Measurements from ENCODE around the gene RGS9BP. TPM values are rescaled to one million over a fixed set of nuclear protein-coding genes. Genes with fewer than 3 reads are reported as not detected.

RGS9BP gene
- total RNA-seq, 2 experiments from 2014 or later, result 0.18 to 0.32 TPM

- H3K36me3 Mint-ChIP-seq (ENCODE audit: low read depth), result peaks cover 25% of the 10 kb centered on the region
- CTCF ChIA-PET, result no interaction called here
- POLR2A ChIA-PET, result interaction anchor here (2.9 kb wide), 1 partner anchor 9 kb away, joined by 8 read pairs; no protein-coding TSS in a partner anchor
- no peak for ATAC-seq
- DNase-seq, result no peak
- no peaks in the 10 kb centered on the region for H3K27me3 Mint-ChIP-seq
- intact Hi-C loops (cut with micrococcal nuclease), result no loop called here
- no peak for TF ChIP-seq CTCF (IDR thresholded peaks at IDR 0.05)
- H3K27ac Mint-ChIP-seq, result no peak overlapping the region
- no peak overlapping the region for H3K4me3 Mint-ChIP-seq
- H3K9me3 Mint-ChIP-seq, result no peaks in the 10 kb centered on the region
- H3K4me1 Mint-ChIP-seq (ENCODE audit: low read depth), result no peaks in the 10 kb centered on the region
Observed at GRCh38 chr19:32717496-32717895, 41.8 kb downstream of the RGS9BP start.

GRCh38 chr19:32718286-32718685, 42.6 kb downstream of the RGS9BP start:
- H3K36me3 Mint-ChIP-seq (ENCODE audit: low read depth), result peaks cover 21% of the 10 kb centered on the region
- no peaks in the 10 kb centered on the region for H3K4me1 Mint-ChIP-seq (ENCODE audit: low read depth)
- POLR2A ChIA-PET, result interaction anchor here (2.9 kb wide), 1 partner anchor 10 kb away, joined by 8 read pairs; no protein-coding TSS in a partner anchor
- H3K27ac Mint-ChIP-seq, result no peak overlapping the region
- no peak for ATAC-seq
- no peak overlapping the region for H3K4me3 Mint-ChIP-seq
- H3K9me3 Mint-ChIP-seq, result no peaks in the 10 kb centered on the region
- H3K27me3 Mint-ChIP-seq, result no peaks in the 10 kb centered on the region
- intact Hi-C loops (cut with micrococcal nuclease), result no loop called here
- CTCF ChIA-PET, result no interaction called here
- no peak for TF ChIP-seq CTCF (IDR thresholded peaks at IDR 0.05)
- no peak for DNase-seq

GRCh38 chr19:32719611-32720059, 44.0 kb downstream of the RGS9BP start, which contains the start of gene TDRD12:
TDRD12 (plus strand) TSS chr19:32719767; CDS start chr19:32720073, 306 bp downstream.
- H3K27me3 Mint-ChIP-seq, result no peaks in the 10 kb centered on the region
- H3K36me3 Mint-ChIP-seq (ENCODE audit: low read depth), result peaks cover 14% of the 10 kb centered on the region
- no peaks in the 10 kb centered on the region for H3K9me3 Mint-ChIP-seq
- H3K4me3 Mint-ChIP-seq, result no peak within 1 kb of the TSS
- intact Hi-C loops (cut with micrococcal nuclease), result no loop called here
- ATAC-seq, result no peak
- CTCF ChIA-PET, result no interaction called here
- no peak for DNase-seq
- no peak for TF ChIP-seq CTCF (IDR thresholded peaks at IDR 0.05)
- POLR2A ChIA-PET, result no interaction called here
- no peaks in the 10 kb centered on the region for H3K4me1 Mint-ChIP-seq (ENCODE audit: low read depth)
- H3K27ac Mint-ChIP-seq, result no peak within 1 kb of the TSS

- CTCF ChIA-PET, result no interaction called here
- Mint-ChIP-seq H3K9me3 (no peaks in the 10 kb centered on the region), H3K4me1 (ENCODE audit: low read depth) (no peaks in the 10 kb centered on the region), H3K27ac (no peak overlapping the region), H3K27me3 (no peaks in the 10 kb centered on the region), H3K4me3 (no peak overlapping the region), H3K36me3 (ENCODE audit: low read depth) (peaks cover 7% of the 10 kb centered on the region)
- DNase-seq (no peak), ATAC-seq (no peak)
- no peak for TF ChIP-seq CTCF (IDR thresholded peaks at IDR 0.05)
- intact Hi-C loops (cut with micrococcal nuclease), result no loop called here
- POLR2A ChIA-PET, result no interaction called here
Observed at GRCh38 chr19:32720216-32720935, 44.7 kb downstream of the RGS9BP start.

GRCh38 chr19:32720936-32721250, 45.2 kb downstream of the RGS9BP start:
- Mint-ChIP-seq H3K27ac (no peak overlapping the region), H3K27me3 (no peaks in the 10 kb centered on the region), H3K9me3 (no peaks in the 10 kb centered on the region), H3K4me1 (ENCODE audit: low read depth) (no peaks in the 10 kb centered on the region), H3K4me3 (no peak overlapping the region), H3K36me3 (ENCODE audit: low read depth) (peaks cover 7% of the 10 kb centered on the region)
- ChIA-PET POLR2A (no interaction called here), CTCF (no interaction called here)
- intact Hi-C loops (cut with micrococcal nuclease), result no loop called here
- DNase-seq, result no peak
- ATAC-seq, result no peak
- no peak for TF ChIP-seq CTCF (IDR thresholded peaks at IDR 0.05)

Other genes starting within 250 kb of the RGS9BP start
- gene PDCD5, start 94.7 kb upstream of the RGS9BP start, total RNA-seq, result 100 to 1,000 TPM; 221 to 222 TPM
- 10 to 100 TPM; 34.2 to 41.0 TPM for gene ANKRD27, start 668 bp upstream of the RGS9BP start, total RNA-seq
- 10 to 100 TPM; 16.1 to 17.5 TPM for gene NUDT19, start 16.0 kb downstream of the RGS9BP start, total RNA-seq
- gene TDRD12, start 43.9 kb downstream of the RGS9BP start, total RNA-seq, result under 1 TPM in 1 of 2 experiments, not detected in 1; 0.13 TPM
- gene SLC7A9, start 193.9 kb downstream of the RGS9BP start, total RNA-seq, result not detected

Data from activated CD8-positive, alpha-beta T cell treated with anti-CD3 and anti-CD28 coated beads for 36 hours (primary cell).